A172 (cell line): ENCODE results near the gene TMEM243. TPM values are rescaled to one million over a fixed set of nuclear protein-coding genes. Genes with fewer than 3 reads are reported as not detected.

Experiments
- DNase-seq: peaks from one replicate; pipeline ENCODE4 v3.0.0-alpha.2; 2015; ENCODE audit warnings: low spot score
- total RNA-seq: library from RNA; depleted of rRNA; stranded (reverse); fragments of >200 nt; shearing (Covaris generic); gene quantifications from 2 replicates; pipeline ENCODE4 v1.2.3, GENCODE V29; 2014; rRNA removed

TMEM243 gene
- total RNA-seq, 1 experiment from 2014 or later: 22.8 TPM

GRCh38 chr7:87159538-87159937 lies 60.0 kb downstream of the TMEM243 start:
- DNase-seq: no peak

- DNase-seq: no peak
Observed at GRCh38 chr7:87156709-87157108, 62.8 kb downstream of the TMEM243 start.

- DNase-seq: no peak
Observed at GRCh38 chr7:87155788-87156187, 63.7 kb downstream of the TMEM243 start.

- no peak for DNase-seq
Observed at GRCh38 chr7:87154569-87154968, 65.0 kb downstream of the TMEM243 start.

GRCh38 chr7:87154166-87154565 lies 65.4 kb downstream of the TMEM243 start:
- no peak for DNase-seq

- peak; percentile 29 for DNase-seq
Observed at GRCh38 chr7:87152897-87153641, 66.5 kb downstream of the TMEM243 start.

GRCh38 chr7:87152112-87152896 lies 67.2 kb downstream of the TMEM243 start, which contains the start of gene DMTF1:
TSS of gene DMTF1 (plus strand) at chr7:87152453. CDS start at chr7:87164942, 12,489 bp downstream.
- peak; percentile 94 for DNase-seq

- DNase-seq: no peak
Observed at GRCh38 chr7:87151729-87152111, 67.8 kb downstream of the TMEM243 start.

GRCh38 chr7:87151002-87151728 lies 68.4 kb downstream of the TMEM243 start:
- DNase-seq: no peak

- peak; percentile 33 for DNase-seq
Observed at GRCh38 chr7:87148332-87148955, 71.1 kb downstream of the TMEM243 start.

- DNase-seq: no peak
Observed at GRCh38 chr7:87147500-87147899, 72.0 kb downstream of the TMEM243 start.

GRCh38 chr7:87146740-87147386 lies 72.7 kb downstream of the TMEM243 start:
- no peak for DNase-seq

Other genes with a start within 250 kb of the TMEM243 start
- 1.2 and 3.3 TPM in 2 replicates for gene ELAPOR2, start 160.1 kb downstream of the TMEM243 start, total RNA-seq
- 47.0 TPM in 2 replicates for gene DMTF1, start 67.3 kb downstream of the TMEM243 start, total RNA-seq
- 22.2 and 28.5 TPM in 2 replicates for gene CROT, start 125.9 kb upstream of the TMEM243 start, total RNA-seq